Measurements from ENCODE around the gene COLEC12.

GRCh38 chr18:406677-407076 is 93.8 kb downstream of the COLEC12 start:
- TF ChIP-seq, protein P1, sequence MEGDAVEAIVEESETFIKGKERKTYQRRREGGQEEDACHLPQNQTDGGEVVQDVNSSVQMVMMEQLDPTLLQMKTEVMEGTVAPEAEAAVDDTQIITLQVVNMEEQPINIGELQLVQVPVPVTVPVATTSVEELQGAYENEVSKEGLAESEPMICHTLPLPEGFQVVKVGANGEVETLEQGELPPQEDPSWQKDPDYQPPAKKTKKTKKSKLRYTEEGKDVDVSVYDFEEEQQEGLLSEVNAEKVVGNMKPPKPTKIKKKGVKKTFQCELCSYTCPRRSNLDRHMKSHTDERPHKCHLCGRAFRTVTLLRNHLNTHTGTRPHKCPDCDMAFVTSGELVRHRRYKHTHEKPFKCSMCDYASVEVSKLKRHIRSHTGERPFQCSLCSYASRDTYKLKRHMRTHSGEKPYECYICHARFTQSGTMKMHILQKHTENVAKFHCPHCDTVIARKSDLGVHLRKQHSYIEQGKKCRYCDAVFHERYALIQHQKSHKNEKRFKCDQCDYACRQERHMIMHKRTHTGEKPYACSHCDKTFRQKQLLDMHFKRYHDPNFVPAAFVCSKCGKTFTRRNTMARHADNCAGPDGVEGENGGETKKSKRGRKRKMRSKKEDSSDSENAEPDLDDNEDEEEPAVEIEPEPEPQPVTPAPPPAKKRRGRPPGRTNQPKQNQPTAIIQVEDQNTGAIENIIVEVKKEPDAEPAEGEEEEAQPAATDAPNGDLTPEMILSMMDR (IDR thresholded peaks at IDR 0.05): no peak
- no peak for TF ChIP-seq POLR2A (IDR thresholded peaks at IDR 0.05)
